ENCODE measurements around the gene MYBL2.
A peak's percentile ranks its signal among the peaks of the same experiment; 100 is the strongest.

The MYBL2 gene

GRCh38 chr20:43658069-43658722 lies 8.7 kb upstream of the MYBL2 start:
- Histone ChIP-seq H3K4me3 (ENCODE audit: low read depth in 1 of 5, low read length in 5 of 5) (peak overlapping the region; percentile 62 to 83 (median 78)), H3K4me1 (ENCODE audit: control insufficient read depth in 5 of 5, insufficient read depth in 5 of 5, low read length in 5 of 5) (peaks cover 0 to 15% (median 14%) of the 10 kb centered on the region in 5 donors), H3K27ac (ENCODE audit: low read depth, low read length) (peak overlapping the region; percentile 10)

DNA sequence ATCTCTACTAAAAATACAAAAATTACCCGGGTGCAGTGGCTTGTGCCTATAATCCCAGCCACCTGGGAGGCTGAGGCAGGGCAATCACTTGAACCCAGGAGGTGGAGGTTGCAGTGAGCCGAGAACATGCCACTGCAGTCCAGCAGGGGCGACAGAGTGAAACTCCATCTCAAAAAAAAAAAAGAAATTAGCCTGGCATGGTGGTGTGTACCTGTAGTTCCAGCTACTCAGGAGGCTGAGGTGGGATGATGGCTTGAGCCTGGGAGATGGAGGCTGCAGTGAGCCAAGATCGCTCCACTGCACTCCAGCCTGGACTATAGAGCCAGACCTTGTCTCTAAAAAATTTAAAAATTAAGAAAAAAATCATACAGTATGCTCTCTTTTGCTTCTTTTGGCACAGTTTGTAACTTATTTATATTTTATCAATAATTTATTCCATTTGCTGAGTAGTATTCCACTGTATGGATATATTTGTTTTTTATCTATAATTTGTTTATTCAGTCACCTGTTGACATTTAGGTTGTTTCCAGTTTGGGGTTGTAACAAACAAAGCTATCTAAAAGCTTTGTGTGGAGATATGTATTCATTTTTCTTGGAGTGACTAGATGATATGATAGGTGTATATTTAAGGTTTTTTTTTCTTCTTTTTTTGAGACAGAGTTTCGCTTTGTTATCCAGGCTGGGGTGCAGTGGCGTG lies 8.0 kb upstream of the MYBL2 start:
- Histone ChIP-seq H3K27me3 (ENCODE audit: control insufficient read depth in 5 of 5, insufficient read depth in 4 of 5, low read length in 5 of 5) (no peaks in the 10 kb centered on the region), H3K27ac (ENCODE audit: low read depth, low read length) (no peak overlapping the region), H3K9ac (ENCODE audit: low read length in 5 of 5) (no peak overlapping the region), H3K9me3 (ENCODE audit: control insufficient read depth in 5 of 5, low read length in 5 of 5) (no peaks in the 10 kb centered on the region), H3K4me1 (ENCODE audit: control insufficient read depth in 5 of 5, insufficient read depth in 5 of 5, low read length in 5 of 5) (peaks cover 0 to 15% (median 14%) of the 10 kb centered on the region in 5 donors), H3K4me3 (ENCODE audit: low read depth in 1 of 5, low read length in 5 of 5) (no peak overlapping the region), H3K36me3 (ENCODE audit: control insufficient read depth in 5 of 5, insufficient read depth in 5 of 5, low read length in 5 of 5) (no peaks in the 10 kb centered on the region)

More at GRCh38 chr20:43658069-43658722, 8.7 kb upstream of the MYBL2 start:
- Histone ChIP-seq H3K9me3 (ENCODE audit: control insufficient read depth in 5 of 5, low read length in 5 of 5) (no peaks in the 10 kb centered on the region), H3K36me3 (ENCODE audit: control insufficient read depth in 5 of 5, insufficient read depth in 5 of 5, low read length in 5 of 5) (no peaks in the 10 kb centered on the region), H3K9ac (ENCODE audit: low read length in 5 of 5) (peak overlapping the region in 4 of 5 donors; percentile 60 to 77 (median 74)), H3K27me3 (ENCODE audit: control insufficient read depth in 5 of 5, insufficient read depth in 4 of 5, low read length in 5 of 5) (no peaks in the 10 kb centered on the region)

DNA sequence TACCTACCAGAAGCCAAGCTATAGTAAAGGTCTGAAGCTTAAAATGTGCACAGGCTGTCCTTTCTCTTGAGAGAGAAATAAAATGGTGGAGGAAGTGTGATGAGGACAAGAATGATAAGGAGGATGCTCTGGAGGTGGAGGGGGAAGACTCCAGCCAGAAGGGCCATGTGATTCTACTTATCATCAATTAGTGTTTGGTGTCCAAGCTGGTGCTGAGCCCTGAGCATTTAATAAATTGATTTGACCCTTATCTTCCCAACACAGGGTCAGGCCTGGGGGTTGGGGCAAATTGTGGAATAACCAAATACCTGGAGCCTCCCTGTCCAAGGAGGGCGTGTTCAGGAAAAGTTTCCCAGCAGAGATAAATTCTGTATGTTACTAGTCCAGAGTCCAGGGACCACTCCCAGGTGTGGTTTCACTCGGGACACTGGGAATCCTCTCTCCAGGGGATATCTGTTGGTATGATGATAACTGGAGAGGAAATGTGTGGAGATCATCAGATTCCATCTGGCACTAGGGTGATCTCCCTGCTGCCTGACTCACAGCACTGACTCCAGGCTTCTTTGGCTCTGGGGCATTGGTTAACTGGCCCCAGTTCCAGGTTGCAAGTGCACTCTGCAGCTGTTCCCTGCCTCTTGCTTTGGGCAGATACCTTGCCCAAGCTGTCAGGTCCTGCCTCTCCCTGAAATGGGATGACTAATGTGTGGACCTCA lies 3.8 kb upstream of the MYBL2 start:
- Histone ChIP-seq H3K4me3 (ENCODE audit: low read depth in 1 of 5, low read length in 5 of 5) (no peak overlapping the region), H3K9ac (ENCODE audit: low read length in 5 of 5) (no peak overlapping the region), H3K27ac (ENCODE audit: low read depth, low read length) (no peak overlapping the region), H3K4me1 (ENCODE audit: control insufficient read depth in 5 of 5, insufficient read depth in 5 of 5, low read length in 5 of 5) (peaks cover 0 to 12% (median 9%) of the 10 kb centered on the region in 5 donors), H3K36me3 (ENCODE audit: control insufficient read depth in 5 of 5, insufficient read depth in 5 of 5, low read length in 5 of 5) (no peaks in the 10 kb centered on the region), H3K9me3 (ENCODE audit: control insufficient read depth in 5 of 5, low read length in 5 of 5) (no peaks in the 10 kb centered on the region), H3K27me3 (ENCODE audit: control insufficient read depth in 5 of 5, insufficient read depth in 4 of 5, low read length in 5 of 5) (peaks cover 3 to 15% (median 6%) of the 10 kb centered on the region in 5 donors)

- Histone ChIP-seq H3K4me1 (ENCODE audit: control insufficient read depth in 5 of 5, insufficient read depth in 5 of 5, low read length in 5 of 5) (peaks cover 0 to 12% (median 9%) of the 10 kb centered on the region in 5 donors), H3K9ac (ENCODE audit: low read length in 5 of 5) (no peak overlapping the region), H3K4me3 (ENCODE audit: low read depth in 1 of 5, low read length in 5 of 5) (no peak overlapping the region), H3K9me3 (ENCODE audit: control insufficient read depth in 5 of 5, low read length in 5 of 5) (no peaks in the 10 kb centered on the region), H3K27me3 (ENCODE audit: control insufficient read depth in 5 of 5, insufficient read depth in 4 of 5, low read length in 5 of 5) (peaks cover 6 to 28% (median 17%) of the 10 kb centered on the region in 5 donors), H3K27ac (ENCODE audit: low read depth, low read length) (no peak overlapping the region), H3K36me3 (ENCODE audit: control insufficient read depth in 5 of 5, insufficient read depth in 5 of 5, low read length in 5 of 5) (no peaks in the 10 kb centered on the region)
Observed at GRCh38 chr20:43665466-43666176, 1.3 kb upstream of the MYBL2 start.

DNA sequence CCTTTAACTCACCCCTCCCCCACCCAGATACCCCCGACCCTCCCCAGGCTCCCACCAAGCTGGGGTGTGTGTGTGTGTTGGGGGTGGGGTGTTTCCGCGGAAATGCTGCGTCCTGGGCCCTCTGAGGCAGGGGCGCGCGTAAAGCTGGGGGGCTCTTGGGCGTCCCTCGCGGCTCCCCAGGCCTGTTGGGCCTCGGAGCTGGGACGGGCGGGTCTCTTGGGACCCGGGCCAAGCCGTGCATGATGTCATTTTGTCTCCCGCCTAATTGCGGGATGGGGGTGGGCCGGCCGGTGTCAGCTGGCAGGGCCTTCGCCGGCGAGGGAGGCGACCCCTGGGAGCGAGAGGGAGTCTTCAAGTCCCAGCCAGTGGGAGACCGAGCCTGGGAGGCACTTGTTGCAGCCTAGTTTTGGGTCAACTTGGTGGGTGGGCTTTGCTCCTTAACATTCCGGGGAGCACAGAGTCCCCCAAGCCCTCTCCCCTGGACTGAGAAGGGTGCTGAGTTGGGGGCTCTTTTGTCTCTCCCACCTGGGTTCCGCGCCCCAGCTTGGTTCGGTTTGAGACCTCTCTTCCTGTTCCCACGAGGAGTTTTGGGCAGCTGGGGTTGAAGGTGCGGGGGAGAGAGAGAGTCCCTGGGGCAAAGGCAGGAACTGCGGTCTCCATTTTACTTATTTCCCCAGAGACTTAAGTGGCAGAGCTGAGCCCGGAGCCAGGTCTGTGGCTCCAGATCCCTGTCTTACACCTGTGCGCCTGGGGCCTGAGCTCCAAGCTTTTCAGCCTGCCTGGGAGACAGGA lies 623 bp downstream of the MYBL2 start:
- peaks cover 6 to 28% (median 17%) of the 10 kb centered on the region in 5 donors for H3K27me3 ChIP-seq (ENCODE audit: control insufficient read depth in 5 of 5, insufficient read depth in 4 of 5, low read length in 5 of 5)
- no peak overlapping the region for H3K27ac ChIP-seq (ENCODE audit: low read depth, low read length)
- H3K36me3 ChIP-seq (ENCODE audit: control insufficient read depth in 5 of 5, insufficient read depth in 5 of 5, low read length in 5 of 5), result no peaks in the 10 kb centered on the region
- no peaks in the 10 kb centered on the region for H3K9me3 ChIP-seq (ENCODE audit: control insufficient read depth in 5 of 5, low read length in 5 of 5)
- H3K4me1 ChIP-seq (ENCODE audit: control insufficient read depth in 5 of 5, insufficient read depth in 5 of 5, low read length in 5 of 5), result peaks cover 0 to 12% (median 9%) of the 10 kb centered on the region in 5 donors
- peak overlapping the region in 1 of 5 donors; percentile 15 for H3K4me3 ChIP-seq (ENCODE audit: low read depth in 1 of 5, low read length in 5 of 5)
- no peak overlapping the region for H3K9ac ChIP-seq (ENCODE audit: low read length in 5 of 5)

GRCh38 chr20:43669332-43669731 lies 2.4 kb downstream of the MYBL2 start:
- no peak overlapping the region for H3K4me3 ChIP-seq (ENCODE audit: low read depth in 1 of 5, low read length in 5 of 5)
- H3K9ac ChIP-seq (ENCODE audit: low read length in 5 of 5), result no peak overlapping the region
- no peak overlapping the region for H3K27ac ChIP-seq (ENCODE audit: low read depth, low read length)
- no peaks in the 10 kb centered on the region for H3K9me3 ChIP-seq (ENCODE audit: control insufficient read depth in 5 of 5, low read length in 5 of 5)
- H3K27me3 ChIP-seq (ENCODE audit: control insufficient read depth in 5 of 5, insufficient read depth in 4 of 5, low read length in 5 of 5), result peaks cover 6 to 28% (median 17%) of the 10 kb centered on the region in 5 donors
- H3K4me1 ChIP-seq (ENCODE audit: control insufficient read depth in 5 of 5, insufficient read depth in 5 of 5, low read length in 5 of 5), result peaks cover 0 to 12% (median 9%) of the 10 kb centered on the region in 5 donors
- no peaks in the 10 kb centered on the region for H3K36me3 ChIP-seq (ENCODE audit: control insufficient read depth in 5 of 5, insufficient read depth in 5 of 5, low read length in 5 of 5)

DNA sequence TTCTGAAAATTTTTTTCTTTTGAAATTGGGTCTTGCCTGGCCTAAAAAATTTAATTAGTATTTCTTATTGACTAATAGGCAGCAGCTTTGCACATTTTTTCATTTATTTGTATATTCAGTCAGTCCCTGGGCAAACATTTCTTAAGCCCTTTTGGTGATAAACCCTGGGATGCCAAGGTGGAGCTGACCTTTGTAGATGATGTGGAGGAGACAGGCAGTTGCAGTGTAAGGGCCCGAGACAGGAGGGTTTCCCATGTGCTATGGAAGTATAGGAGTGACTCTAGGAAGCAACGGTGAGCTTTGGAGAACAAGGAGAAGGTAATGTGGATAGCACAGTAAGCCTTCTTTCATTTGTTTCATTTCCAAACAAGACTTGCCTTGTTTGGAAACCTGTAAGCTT lies 3.5 kb downstream of the MYBL2 start:
- H3K4me1 ChIP-seq (ENCODE audit: control insufficient read depth in 5 of 5, insufficient read depth in 5 of 5, low read length in 5 of 5), result peaks cover 0 to 12% (median 9%) of the 10 kb centered on the region in 5 donors
- H3K9ac ChIP-seq (ENCODE audit: low read length in 5 of 5), result no peak overlapping the region
- no peaks in the 10 kb centered on the region for H3K36me3 ChIP-seq (ENCODE audit: control insufficient read depth in 5 of 5, insufficient read depth in 5 of 5, low read length in 5 of 5)
- H3K27ac ChIP-seq (ENCODE audit: low read depth, low read length), result no peak overlapping the region
- H3K4me3 ChIP-seq (ENCODE audit: low read depth in 1 of 5, low read length in 5 of 5), result no peak overlapping the region
- H3K27me3 ChIP-seq (ENCODE audit: control insufficient read depth in 5 of 5, insufficient read depth in 4 of 5, low read length in 5 of 5), result peaks cover 6 to 28% (median 17%) of the 10 kb centered on the region in 5 donors
- no peaks in the 10 kb centered on the region for H3K9me3 ChIP-seq (ENCODE audit: control insufficient read depth in 5 of 5, low read length in 5 of 5)

DNA sequence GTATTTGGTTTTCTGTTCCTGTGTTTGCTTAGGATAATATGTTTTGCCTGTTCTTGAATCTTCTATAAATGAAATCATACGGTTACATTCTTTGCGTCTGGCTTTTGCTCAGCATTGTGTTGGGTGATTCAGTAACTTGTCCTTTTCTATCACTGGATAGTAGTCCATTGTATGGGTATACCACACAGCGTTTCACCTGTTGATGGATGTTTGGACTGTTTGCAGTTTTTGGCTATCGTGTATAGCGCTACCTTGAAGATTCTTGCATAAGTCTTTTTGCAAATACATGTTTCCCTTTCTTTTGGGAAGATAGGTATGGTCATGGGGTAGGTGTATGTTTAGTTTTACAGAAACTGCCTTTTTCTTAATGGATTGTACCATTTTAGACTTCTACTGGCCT lies 9.5 kb downstream of the MYBL2 start:
- Histone ChIP-seq H3K27me3 (ENCODE audit: control insufficient read depth in 5 of 5, insufficient read depth in 4 of 5, low read length in 5 of 5) (no peaks in the 10 kb centered on the region), H3K27ac (ENCODE audit: low read depth, low read length) (no peak overlapping the region), H3K4me1 (ENCODE audit: control insufficient read depth in 5 of 5, insufficient read depth in 5 of 5, low read length in 5 of 5) (peaks cover 0 to 12% (median 7%) of the 10 kb centered on the region in 5 donors), H3K4me3 (ENCODE audit: low read depth in 1 of 5, low read length in 5 of 5) (no peak overlapping the region), H3K9ac (ENCODE audit: low read length in 5 of 5) (no peak overlapping the region), H3K36me3 (ENCODE audit: control insufficient read depth in 5 of 5, insufficient read depth in 5 of 5, low read length in 5 of 5) (no peaks in the 10 kb centered on the region), H3K9me3 (ENCODE audit: control insufficient read depth in 5 of 5, low read length in 5 of 5) (no peaks in the 10 kb centered on the region)

GRCh38 chr20:43680981-43681380 lies 14.1 kb downstream of the MYBL2 start:
- H3K4me3 ChIP-seq (ENCODE audit: low read depth in 1 of 5, low read length in 5 of 5), result peak overlapping the region in 4 of 5 donors; percentile 47 to 66 (median 56)
- no peaks in the 10 kb centered on the region for H3K9me3 ChIP-seq (ENCODE audit: control insufficient read depth in 5 of 5, low read length in 5 of 5)
- H3K4me1 ChIP-seq (ENCODE audit: control insufficient read depth in 5 of 5, insufficient read depth in 5 of 5, low read length in 5 of 5), result peaks cover 0 to 25% (median 20%) of the 10 kb centered on the region in 5 donors
- no peaks in the 10 kb centered on the region for H3K27me3 ChIP-seq (ENCODE audit: control insufficient read depth in 5 of 5, insufficient read depth in 4 of 5, low read length in 5 of 5)
- no peak overlapping the region for H3K9ac ChIP-seq (ENCODE audit: low read length in 5 of 5)
- no peaks in the 10 kb centered on the region for H3K36me3 ChIP-seq (ENCODE audit: control insufficient read depth in 5 of 5, insufficient read depth in 5 of 5, low read length in 5 of 5)
- H3K27ac ChIP-seq (ENCODE audit: low read depth, low read length), result no peak overlapping the region
